IMR-90 (cell line): Measurements from ENCODE around the gene PCA3. TPM values are rescaled to one million over a fixed set of nuclear protein-coding genes. Genes with fewer than 3 reads are reported as not detected.

Experiments
- ATAC-seq: fragments of 200-7000 bp; cut with Tn5 transposase; 2 replicates; pipeline ENCODE4 v1.9.1; 2020; ENCODE audit warnings: low read depth, mild to moderate bottlenecking, moderate library complexity
- BruUV-seq: library from RNA; stranded (reverse); fragments of 400-500 nt; replicated peaks from 2 replicates; lab custom pipeline; 2021; lab: Mats Ljungman, UMichigan
- CTCF ChIA-PET: fragments of 300-600 bp; formaldehyde crosslinking; extraction: SDS; loops from one replicate; lab custom pipeline; 2021; ENCODE audit warnings: antibody characterized with exemption; lab: Yijun Ruan, JAX
- POLR2A ChIA-PET: fragments of 300-600 bp; sonication (Branson Sonifier 250); formaldehyde crosslinking; loops from one replicate; lab custom pipeline; 2022; ENCODE audit warnings: antibody characterized with exemption; ENCODE audit not compliant: unreplicated experiment; lab: Charles Lee
- DNase-seq: peaks from one replicate; pipeline ENCODE4 v3.0.0; 2013
- H2AFZ ChIP-seq: replicated peaks from 2 replicates; pipeline ENCODE3; 2013; ENCODE audit warnings: low read length, mild to moderate bottlenecking; ENCODE audit not compliant: poor library complexity
- H2AK5ac ChIP-seq: 2 replicates; pipeline ENCODE4 v1.6.1; 2013; ENCODE audit warnings: low read depth, low read length, inconsistent platforms
- H2AK9ac ChIP-seq: replicated peaks from 2 replicates; pipeline ENCODE3; 2013; ENCODE audit warnings: mild to moderate bottlenecking, low read depth, low read length, moderate library complexity; ENCODE audit not compliant: poor library complexity
- H2BK120ac ChIP-seq: 2 replicates; pipeline ENCODE4 v1.6.1; 2013; ENCODE audit warnings: low read depth, low read length, inconsistent platforms
- H2BK15ac ChIP-seq: 3 replicates; pipeline ENCODE4 v1.6.1; 2013; ENCODE audit warnings: low read depth, low read length, inconsistent platforms
- H2BK20ac ChIP-seq: 2 replicates; pipeline ENCODE4 v1.6.1; 2013; ENCODE audit warnings: low read depth, mild to moderate bottlenecking, inconsistent platforms, low read length, moderate library complexity
- H2BK5ac ChIP-seq: 2 replicates; pipeline ENCODE4 v1.6.1; 2013; ENCODE audit warnings: mild to moderate bottlenecking, low read depth, low read length, inconsistent platforms; ENCODE audit not compliant: poor library complexity, severe bottlenecking
- H3K14ac ChIP-seq: replicated peaks from 2 replicates; pipeline ENCODE4 v1.6.1; 2013; ENCODE audit warnings: low read depth, low read length, inconsistent platforms
- H3K18ac ChIP-seq: 2 replicates; pipeline ENCODE4 v1.6.1; 2013; ENCODE audit warnings: low read depth, low read length, control low read depth
- H3K23ac ChIP-seq: 2 replicates; pipeline ENCODE4 v1.6.1; 2013; ENCODE audit warnings: low read depth, low read length, inconsistent platforms
- H3K27ac ChIP-seq: 2 replicates; pipeline ENCODE4 v1.5.1; 2013; ENCODE audit warnings: mild to moderate bottlenecking, control low read depth, low read length; ENCODE audit not compliant: insufficient read depth
- H3K27me3 ChIP-seq: 2 replicates; pipeline ENCODE4 v1.6.1; 2013; ENCODE audit warnings: low read length; ENCODE audit not compliant: control insufficient read depth, insufficient read depth
- H3K36me3 ChIP-seq: 2 replicates; pipeline ENCODE4 v1.6.1; 2013; ENCODE audit warnings: low read length, mixed read lengths; ENCODE audit not compliant: control insufficient read depth, insufficient read depth
- H3K4ac ChIP-seq: 2 replicates; pipeline ENCODE4 v1.6.1; 2013; ENCODE audit warnings: low read depth, low read length, inconsistent platforms
- H3K4me1 ChIP-seq: 2 replicates; pipeline ENCODE4 v1.6.1; 2013; ENCODE audit warnings: low read length, mixed read lengths; ENCODE audit not compliant: control insufficient read depth, insufficient read depth
- H3K4me2 ChIP-seq: 2 replicates; pipeline ENCODE4 v1.6.1; 2013; ENCODE audit warnings: low read depth, mild to moderate bottlenecking, control low read depth, low read length, moderate library complexity
- H3K4me3 ChIP-seq: 2 replicates; pipeline ENCODE4 v1.5.1; 2013; ENCODE audit warnings: low read depth, mild to moderate bottlenecking, control low read depth, low read length, moderate library complexity; ENCODE audit not compliant: insufficient read depth
- H3K56ac ChIP-seq: 2 replicates; pipeline ENCODE4 v1.6.1; 2013; ENCODE audit warnings: low read length, inconsistent platforms; ENCODE audit not compliant: insufficient read depth; ENCODE audit errors: extremely low read depth
- H3K79me1 ChIP-seq, 2 experiments: 2 replicates each; pipeline ENCODE4 v1.6.1; 2013; ENCODE audit warnings: low read length in 2 of 2, inconsistent platforms in 1 of 2, low read depth in 1 of 2
- H3K9ac ChIP-seq: 2 replicates; pipeline ENCODE4 v1.6.1; 2013; ENCODE audit warnings: low read depth, low read length, control low read depth
- H3K9me1 ChIP-seq: 2 replicates; pipeline ENCODE4 v1.6.1; 2013; ENCODE audit warnings: low read length, inconsistent platforms; ENCODE audit not compliant: insufficient read depth
- H3K9me3 ChIP-seq: 2 replicates; pipeline ENCODE4 v1.6.1; 2013; ENCODE audit warnings: low read length; ENCODE audit not compliant: control insufficient read depth, insufficient read depth
- H4K20me1 ChIP-seq: 2 replicates; pipeline ENCODE4 v1.6.1; 2013; ENCODE audit warnings: low read length, inconsistent platforms; ENCODE audit not compliant: insufficient read depth
- H4K5ac ChIP-seq: 2 replicates; pipeline ENCODE4 v1.6.1; 2013; ENCODE audit warnings: mild to moderate bottlenecking, low read depth, low read length, control low read depth
- H4K8ac ChIP-seq, 2 experiments: 2 replicates each; pipeline ENCODE4 v1.6.1; 2013; ENCODE audit warnings: low read depth in 2 of 2, low read length in 2 of 2, control low read depth in 1 of 2, inconsistent platforms in 1 of 2
- H4K91ac ChIP-seq: 2 replicates; pipeline ENCODE4 v1.6.1; 2013; ENCODE audit warnings: low read depth, low read length, inconsistent platforms; ENCODE audit not compliant: insufficient read depth
- BHLHE40 ChIP-seq: fragments of 150-350 bp; IDR thresholded peaks from 2 replicates; pipeline ENCODE4 v1.6.1; 2016; ENCODE audit warnings: mild to moderate bottlenecking, low read depth, low read length
- CEBPB ChIP-seq: IDR thresholded peaks from 2 replicates; pipeline ENCODE4 v1.6.1; 2012; ENCODE audit warnings: low read depth, low read length, improper control_type of control experiment
- CHD1 ChIP-seq: IDR thresholded peaks from 2 replicates; pipeline ENCODE4 v1.6.1; 2012; ENCODE audit warnings: low read depth, low read length, improper control_type of control experiment
- FOS ChIP-seq: fragments of 150-350 bp; IDR thresholded peaks from 2 replicates; pipeline ENCODE4 v1.6.1; 2016; ENCODE audit warnings: low read depth, low read length
- MAFK ChIP-seq: IDR thresholded peaks from 2 replicates; pipeline ENCODE4 v1.6.1; 2012; ENCODE audit warnings: low read depth, low read length, improper control_type of control experiment
- MAZ ChIP-seq: IDR thresholded peaks from 2 replicates; pipeline ENCODE4 v1.6.1; 2012; ENCODE audit warnings: low read depth, mild to moderate bottlenecking, low read length, improper control_type of control experiment, moderate library complexity, borderline replicate concordance
- MXI1 ChIP-seq: IDR thresholded peaks from 2 replicates; pipeline ENCODE4 v1.6.1; 2012; ENCODE audit warnings: low read depth, mild to moderate bottlenecking, low read length, moderate library complexity, borderline replicate concordance
- NFE2L2 ChIP-seq: fragments of 150-350 bp; IDR thresholded peaks from 2 replicates; pipeline ENCODE4 v1.6.1; 2016; ENCODE audit warnings: low read depth, mild to moderate bottlenecking, low read length
- POLR2A ChIP-seq: IDR thresholded peaks from 2 replicates; pipeline ENCODE4 v1.6.1; 2012; ENCODE audit warnings: mild to moderate bottlenecking, low read depth, low read length
- RAD21 ChIP-seq: IDR thresholded peaks from 2 replicates; pipeline ENCODE4 v1.6.1; 2012; ENCODE audit warnings: low read length, improper control_type of control experiment
- RCOR1 ChIP-seq: IDR thresholded peaks from 2 replicates; pipeline ENCODE4 v1.6.1; 2012; ENCODE audit warnings: mild to moderate bottlenecking, low read length, improper control_type of control experiment; ENCODE audit not compliant: insufficient replicate concordance
- RFX5 ChIP-seq: IDR thresholded peaks from 2 replicates; pipeline ENCODE4 v1.8.0; 2012; ENCODE audit warnings: low read depth, mild to moderate bottlenecking, low read length, moderate library complexity
- SMC3 ChIP-seq: fragments of 150-350 bp; IDR thresholded peaks from 2 replicates; pipeline ENCODE4 v1.6.1; 2016; ENCODE audit warnings: low read depth, mild to moderate bottlenecking, antibody characterized with exemption, low read length, moderate library complexity
- WGBS, 2 experiments: methylation state at CpG; one replicate each; pipeline versions ENCODE4 v1.1.5 to v1.1.7; 2013; ENCODE audit warnings: missing lambda C conversion rate in 2 of 2; ENCODE audit not compliant: insufficient read length in 1 of 2; ENCODE audit errors: extremely low coverage in 2 of 2; 5-methylcytosine and 5-hydroxymethylcytosine counted together
- dilution Hi-C: fragments of 300-500 bp; cut with HindIII; formaldehyde crosslinking; loops from one replicate; pipeline ENCODE4 v1.14.3; 2018; ENCODE audit warnings: low sequenced_read_pairs; ENCODE audit not compliant: unreplicated experiment
- in situ Hi-C: fragments of 300-500 bp; cut with MboI; formaldehyde crosslinking; loops from 3 replicates; pipeline ENCODE4 v1.14.3; 2019; ENCODE audit warnings: low sequenced_read_pairs, inconsistent platforms, mixed read lengths
- intact Hi-C: fragments of 100-400 bp; cut with micrococcal nuclease; formaldehyde crosslinking; loops from 2 replicates; pipeline ENCODE4 v1.10.0; 2022
- polyA plus RNA-seq, 3 experiments: library from polyadenylated mRNA; depleted of rRNA; stranded (reverse); fragments of >200 nt; gene quantifications; 2 replicates each; pipeline ENCODE4 v1.2.3, GENCODE V29; 2012; ENCODE audit warnings: low replicate concordance in 1 of 3
- total RNA-seq: library from RNA; depleted of rRNA; stranded (reverse); fragments of >200 nt; gene quantifications from 2 replicates; pipeline ENCODE4 v1.2.3, GENCODE V29; 2012
- TF ChIP-seq, protein P1 (sequence below): fragments of 150-350 bp; IDR thresholded peaks from 2 replicates; pipeline ENCODE4 v1.6.1; 2017; ENCODE audit warnings: mild to moderate bottlenecking, antibody characterized with exemption, low read length, low read depth
- TF ChIP-seq, protein P2 (sequence below): conservative IDR thresholded peaks from 2 replicates; pipeline ENCODE4 v1.5.1; 2012; ENCODE audit warnings: mild to moderate bottlenecking, low read depth, low read length, improper control_type of control experiment
- TF ChIP-seq, protein P3 (sequence below): fragments of 150-350 bp; IDR thresholded peaks from 2 replicates; pipeline ENCODE4 v1.6.1; 2016; ENCODE audit warnings: low read depth, mild to moderate bottlenecking, low read length, moderate library complexity, borderline replicate concordance

PCA3 gene
- total and polyA plus RNA-seq, 2 of the 4 experiments (the other 2 are of a cell fraction): not detected

DNA sequence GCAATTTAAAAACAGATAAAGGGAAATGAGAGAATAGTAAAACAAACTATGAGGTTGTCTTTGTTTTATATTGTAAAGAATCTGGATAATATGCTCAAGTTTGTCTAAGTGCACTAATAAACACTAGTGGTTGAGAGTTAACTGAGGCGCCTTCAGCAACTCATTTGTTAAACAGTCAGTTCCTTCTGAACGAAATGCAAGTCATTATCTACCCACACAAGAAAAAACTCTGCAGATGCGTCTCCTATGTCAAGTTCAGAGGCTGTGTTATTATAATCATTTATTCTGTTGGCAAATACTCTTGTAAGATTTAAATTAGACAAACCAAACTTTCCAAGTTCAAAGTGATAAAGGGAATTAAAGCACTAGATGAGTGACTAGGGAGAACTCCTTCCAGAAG lies 20.3 kb upstream of the PCA3 start:
- ATAC-seq (no peak), DNase-seq (no peak)
- no peaks in the 10 kb centered on the region for H3K9me3 ChIP-seq
- H3K4me2 ChIP-seq: no peak overlapping the region
- no peak overlapping the region for H3K23ac ChIP-seq
- ChIA-PET CTCF (no interaction called here), POLR2A (no interaction called here)
- no peaks in the 10 kb centered on the region for H3K36me3 ChIP-seq
- TF ChIP-seq RFX5: no peak
- TF ChIP-seq MXI1: no peak
- no peak for TF ChIP-seq FOS
- TF ChIP-seq, protein P1, sequence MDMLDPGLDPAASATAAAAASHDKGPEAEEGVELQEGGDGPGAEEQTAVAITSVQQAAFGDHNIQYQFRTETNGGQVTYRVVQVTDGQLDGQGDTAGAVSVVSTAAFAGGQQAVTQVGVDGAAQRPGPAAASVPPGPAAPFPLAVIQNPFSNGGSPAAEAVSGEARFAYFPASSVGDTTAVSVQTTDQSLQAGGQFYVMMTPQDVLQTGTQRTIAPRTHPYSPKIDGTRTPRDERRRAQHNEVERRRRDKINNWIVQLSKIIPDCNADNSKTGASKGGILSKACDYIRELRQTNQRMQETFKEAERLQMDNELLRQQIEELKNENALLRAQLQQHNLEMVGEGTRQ: no peak
- no peak for TF ChIP-seq CEBPB
- TF ChIP-seq, protein P2, sequence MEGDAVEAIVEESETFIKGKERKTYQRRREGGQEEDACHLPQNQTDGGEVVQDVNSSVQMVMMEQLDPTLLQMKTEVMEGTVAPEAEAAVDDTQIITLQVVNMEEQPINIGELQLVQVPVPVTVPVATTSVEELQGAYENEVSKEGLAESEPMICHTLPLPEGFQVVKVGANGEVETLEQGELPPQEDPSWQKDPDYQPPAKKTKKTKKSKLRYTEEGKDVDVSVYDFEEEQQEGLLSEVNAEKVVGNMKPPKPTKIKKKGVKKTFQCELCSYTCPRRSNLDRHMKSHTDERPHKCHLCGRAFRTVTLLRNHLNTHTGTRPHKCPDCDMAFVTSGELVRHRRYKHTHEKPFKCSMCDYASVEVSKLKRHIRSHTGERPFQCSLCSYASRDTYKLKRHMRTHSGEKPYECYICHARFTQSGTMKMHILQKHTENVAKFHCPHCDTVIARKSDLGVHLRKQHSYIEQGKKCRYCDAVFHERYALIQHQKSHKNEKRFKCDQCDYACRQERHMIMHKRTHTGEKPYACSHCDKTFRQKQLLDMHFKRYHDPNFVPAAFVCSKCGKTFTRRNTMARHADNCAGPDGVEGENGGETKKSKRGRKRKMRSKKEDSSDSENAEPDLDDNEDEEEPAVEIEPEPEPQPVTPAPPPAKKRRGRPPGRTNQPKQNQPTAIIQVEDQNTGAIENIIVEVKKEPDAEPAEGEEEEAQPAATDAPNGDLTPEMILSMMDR: no peak
- TF ChIP-seq RAD21: no peak
- TF ChIP-seq RCOR1: no peak
- TF ChIP-seq SMC3: no peak
- no peak for TF ChIP-seq MAFK
- no peak for TF ChIP-seq MAZ
- TF ChIP-seq CHD1: no peak
- TF ChIP-seq, protein P3, sequence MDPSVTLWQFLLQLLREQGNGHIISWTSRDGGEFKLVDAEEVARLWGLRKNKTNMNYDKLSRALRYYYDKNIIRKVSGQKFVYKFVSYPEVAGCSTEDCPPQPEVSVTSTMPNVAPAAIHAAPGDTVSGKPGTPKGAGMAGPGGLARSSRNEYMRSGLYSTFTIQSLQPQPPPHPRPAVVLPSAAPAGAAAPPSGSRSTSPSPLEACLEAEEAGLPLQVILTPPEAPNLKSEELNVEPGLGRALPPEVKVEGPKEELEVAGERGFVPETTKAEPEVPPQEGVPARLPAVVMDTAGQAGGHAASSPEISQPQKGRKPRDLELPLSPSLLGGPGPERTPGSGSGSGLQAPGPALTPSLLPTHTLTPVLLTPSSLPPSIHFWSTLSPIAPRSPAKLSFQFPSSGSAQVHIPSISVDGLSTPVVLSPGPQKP: no peak
- TF ChIP-seq POLR2A: no peak
- no peak for TF ChIP-seq NFE2L2
- TF ChIP-seq BHLHE40: no peak
- no peak overlapping the region for H3K4me3 ChIP-seq
- no peak overlapping the region for H2AK5ac ChIP-seq
- no peak overlapping the region for H3K18ac ChIP-seq
- H3K27ac ChIP-seq: no peak overlapping the region
- H2BK15ac ChIP-seq: no peak overlapping the region
- no peaks in the 10 kb centered on the region for H3K4me1 ChIP-seq
- no peak overlapping the region for H2AFZ ChIP-seq
- H3K9ac ChIP-seq: no peak overlapping the region
- H2BK5ac ChIP-seq: no peak overlapping the region
- no CpG with 5 or more reads among the region's 3 CpGs for WGBS, 2 experiments
- no peak overlapping the region for H3K56ac ChIP-seq
- dilution Hi-C loops (no loop called here), intact Hi-C loops (no loop called here), in situ Hi-C loops (no loop called here)
- H2BK120ac ChIP-seq: no peak overlapping the region
- no peak overlapping the region for H3K14ac ChIP-seq
- H2AK9ac ChIP-seq: no peak overlapping the region
- no peaks in the 10 kb centered on the region for H3K9me1 ChIP-seq
- H3K27me3 ChIP-seq: peaks cover 3% of the 10 kb centered on the region; the same call in 1 of the 2 replicates
- H4K5ac ChIP-seq: no peak overlapping the region
- no peaks in the 10 kb centered on the region for H3K79me1 ChIP-seq
- no peaks in the 10 kb centered on the region for H4K20me1 ChIP-seq
- BruUV-seq: no TSS peak
- no peak overlapping the region for H4K91ac ChIP-seq
- no peak overlapping the region for H4K8ac ChIP-seq
- no peak overlapping the region for H3K4ac ChIP-seq
- H2BK20ac ChIP-seq: no peak overlapping the region
